Measurements from ENCODE around the gene LTV1.

GRCh38 chr6:143884216-143884900 is 41.2 kb downstream of the LTV1 start:
- TF ChIP-seq CTCF (IDR thresholded peaks at IDR 0.05; ENCODE audit: poor library complexity) = no peak
- no peak for TF ChIP-seq EZH2phosphoT487 (IDR thresholded peaks at IDR 0.05; ENCODE audit: low read depth, severe bottlenecking, unreplicated experiment)
